HepG2 (cell line): ENCODE measurements around the gene FGFR3. TPM values are rescaled to one million over a fixed set of nuclear protein-coding genes. Genes with fewer than 3 reads are reported as not detected.

Experiments
- HNF4G ChIP-seq, 2 experiments: sonication (generic) in 1 of 2; formaldehyde crosslinking in 1 of 2; IDR thresholded peaks; 2 replicates each; pipeline versions ENCODE4 v1.4.0 to v1.6.1; 2011 to 2020; ENCODE audit warnings: borderline replicate concordance in 2 of 2, low read depth in 2 of 2, mild to moderate bottlenecking in 2 of 2, low read length in 1 of 2, missing genetic modification reagents in 1 of 2, moderate library complexity in 1 of 2
- HNRNPUL1 ChIP-seq: fragments of 200-400 bp; formaldehyde crosslinking; IDR thresholded peaks from 2 replicates; pipeline ENCODE4 v1.6.1; 2017; ENCODE audit warnings: low read depth, mild to moderate bottlenecking, low read length, moderate library complexity
- HOXA5 ChIP-seq: sonication (generic); formaldehyde crosslinking; IDR thresholded peaks from 2 replicates; pipeline ENCODE4 v1.4.0; 2020; ENCODE audit warnings: missing genetic modification reagents
- MTA1 ChIP-seq: sonication (generic); formaldehyde crosslinking; IDR thresholded peaks from 2 replicates; pipeline ENCODE4 v1.4.0; 2020; ENCODE audit warnings: missing genetic modification reagents, mild to moderate bottlenecking, borderline replicate concordance
- NBN ChIP-seq: fragments of 450-650 bp; conservative IDR thresholded peaks from 2 replicates; pipeline ENCODE4 v1.6.1; 2017
- SUZ12 ChIP-seq: fragments of 150-350 bp; IDR thresholded peaks from 2 replicates; pipeline ENCODE4 v1.6.1; 2014; ENCODE audit warnings: low read depth, low read length
- ZFP1 ChIP-seq: IDR thresholded peaks from 2 replicates; pipeline ENCODE4 v1.6.1; 2016
- ZNF121 ChIP-seq: sonication (generic); formaldehyde crosslinking; IDR thresholded peaks from 2 replicates; pipeline ENCODE4 v1.5.0; 2020; ENCODE audit warnings: mild to moderate bottlenecking, missing genetic modification reagents
- ZNF605 ChIP-seq: sonication (generic); formaldehyde crosslinking; IDR thresholded peaks from 2 replicates; pipeline ENCODE4 v1.8.0; 2022; ENCODE audit warnings: mild to moderate bottlenecking, missing genetic modification reagents
- ZNF7 ChIP-seq: IDR thresholded peaks from 2 replicates; pipeline ENCODE4 v1.6.1; 2016; ENCODE audit warnings: missing biosample characterization, missing genetic modification reagents
- polyA plus RNA-seq, 8 experiments: library from polyadenylated mRNA; depleted of rRNA in 3 of 8; stranded (reverse) in 7 of 8; unstranded in 1 of 8; fragments of >200 nt; fragmentation: Illumina TruSeq in 4 of 8; extraction: Trizol in 4 of 8; gene quantifications; 2 replicates each; pipeline versions ENCODE4 v1.2.1 to v1.2.3, GENCODE V29; 2011 to 2016; ENCODE audit warnings: low read depth in 4 of 8, missing spikeins in 1 of 8, mixed read lengths in 1 of 8; ENCODE audit not compliant: insufficient read depth in 1 of 8
- total RNA-seq, 5 experiments: library from RNA; depleted of rRNA; stranded (reverse); fragments of >200 nt; fragmentation: Illumina TruSeq; extraction: Trizol; gene quantifications; 2 replicates each; pipeline ENCODE4 v1.2.3, GENCODE V29; 2016; ENCODE audit warnings: low read depth in 1 of 5
- TF ChIP-seq, protein P1 (sequence below): IDR thresholded peaks from 2 replicates; pipeline ENCODE4 v1.6.1; 2016; ENCODE audit warnings: missing biosample characterization, missing genetic modification reagents, low read depth
- TF ChIP-seq, protein P2 (sequence below): sonication (generic); formaldehyde crosslinking; IDR thresholded peaks from 2 replicates; pipeline ENCODE4 v1.5.1; 2020; ENCODE audit warnings: mild to moderate bottlenecking, missing genetic modification reagents, borderline replicate concordance
- TF ChIP-seq, protein P3 (sequence below): IDR thresholded peaks from 2 replicates; pipeline ENCODE4 v1.6.1; 2016
- TF ChIP-seq, protein P4 (sequence below): sonication (generic); formaldehyde crosslinking; IDR thresholded peaks from 2 replicates; pipeline ENCODE4 v1.4.0; 2020; ENCODE audit warnings: missing genetic modification reagents
- TF ChIP-seq, protein P5 (sequence below): sonication (generic); formaldehyde crosslinking; conservative IDR thresholded peaks from 2 replicates; pipeline ENCODE4 v1.4.0; 2020; ENCODE audit warnings: missing genetic modification reagents
- TF ChIP-seq, protein P6 (sequence below): sonication (generic); formaldehyde crosslinking; IDR thresholded peaks from 2 replicates; pipeline ENCODE4 v1.4.0; 2020; ENCODE audit warnings: missing genetic modification reagents, mild to moderate bottlenecking, borderline replicate concordance
- TF ChIP-seq, protein P7 (sequence below): sonication (generic); formaldehyde crosslinking; IDR thresholded peaks from 2 replicates; pipeline ENCODE4 v1.8.0; 2022; ENCODE audit warnings: missing genetic modification reagents, low read depth, mild to moderate bottlenecking, borderline replicate concordance
- TF ChIP-seq, protein P8 (sequence below): IDR thresholded peaks from 2 replicates; pipeline ENCODE4 v1.6.1; 2016; ENCODE audit warnings: mild to moderate bottlenecking, missing biosample characterization, missing genetic modification reagents

The FGFR3 gene
- total and polyA plus RNA-seq, 2 of the 13 experiments (the other 11 are each of a cell fraction or from before 2014, with no cell fraction given) = 103 to 109 TPM

DNA sequence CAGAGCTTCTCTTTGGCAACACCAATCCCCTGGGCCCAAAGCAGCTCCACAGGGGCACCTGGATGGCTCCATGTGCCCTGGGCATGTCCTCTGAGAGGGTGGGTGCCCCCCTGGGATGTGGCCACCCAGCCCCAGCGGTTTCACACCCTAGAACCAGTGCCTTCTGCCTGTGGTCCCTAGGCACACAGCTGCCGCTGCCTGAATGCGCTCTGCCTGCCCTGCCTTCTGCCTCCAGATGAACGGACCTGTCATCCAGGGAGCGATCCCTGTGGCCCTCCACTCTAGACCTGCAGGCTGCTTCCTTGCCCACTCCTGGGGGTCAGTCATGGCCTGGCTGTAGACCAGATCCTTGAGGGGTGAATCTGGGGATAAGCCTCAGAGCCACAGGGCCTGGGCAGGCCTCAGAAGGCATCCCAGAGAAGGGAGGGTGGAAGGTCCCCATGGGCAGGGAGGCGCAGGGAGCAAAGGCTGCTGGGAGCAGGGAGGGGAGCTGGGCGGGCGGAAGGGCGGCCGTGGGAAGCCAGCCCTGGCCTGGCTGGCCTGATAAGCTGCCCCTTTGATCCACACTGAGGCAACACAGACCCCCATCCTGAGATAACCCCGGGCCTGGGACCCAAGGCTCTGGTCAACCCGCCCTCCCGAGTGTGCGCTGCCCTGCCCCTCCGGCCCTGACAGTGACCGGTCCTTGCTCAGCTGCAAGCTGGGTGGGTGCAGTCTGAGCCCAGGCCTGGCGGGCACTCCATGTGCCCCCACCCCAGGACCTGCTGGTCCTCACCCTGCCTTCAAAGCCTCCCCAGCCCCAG is 8.1 kb upstream of the FGFR3 start (continued):
- peak; percentile 25; the same call in 1 of the 2 replicates for TF ChIP-seq HNF4G (IDR thresholded peaks at IDR 0.05; ENCODE audit: borderline replicate concordance, low read depth, low read length)
- TF ChIP-seq HNF4G (CRISPR knock-in tag; IDR thresholded peaks at IDR 0.05; ENCODE audit: borderline replicate concordance, low read depth) = peak; percentile 44; the same call in 1 of the 2 replicates
- TF ChIP-seq MTA1 = peak; percentile 97
- TF ChIP-seq, protein P1, sequence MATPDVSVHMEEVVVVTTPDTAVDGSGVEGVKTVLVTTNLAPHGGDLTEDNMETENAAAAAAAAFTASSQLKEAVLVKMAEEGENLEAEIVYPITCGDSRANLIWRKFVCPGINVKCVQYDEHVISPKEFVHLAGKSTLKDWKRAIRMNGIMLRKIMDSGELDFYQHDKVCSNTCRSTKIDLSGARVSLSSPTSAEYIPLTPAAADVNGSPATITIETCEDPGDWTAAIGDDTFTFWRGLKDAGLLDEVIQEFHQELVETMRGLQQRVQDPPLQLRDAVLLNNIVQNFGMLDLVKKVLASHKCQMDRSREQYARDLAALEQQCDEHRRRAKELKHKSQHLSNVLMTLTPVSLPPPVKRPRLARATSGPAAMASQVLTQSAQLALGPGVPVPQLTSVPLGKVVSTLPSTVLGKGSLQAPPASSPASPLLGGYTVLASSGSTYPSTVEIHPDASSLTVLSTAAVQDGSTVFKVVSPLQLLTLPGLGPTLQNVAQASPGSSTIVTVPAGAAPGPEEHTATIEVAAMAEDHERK (CRISPR knock-in tag) = no peak
- TF ChIP-seq SUZ12 = peak; percentile 9; the same call in 1 of the 2 replicates
- TF ChIP-seq, protein P2, sequence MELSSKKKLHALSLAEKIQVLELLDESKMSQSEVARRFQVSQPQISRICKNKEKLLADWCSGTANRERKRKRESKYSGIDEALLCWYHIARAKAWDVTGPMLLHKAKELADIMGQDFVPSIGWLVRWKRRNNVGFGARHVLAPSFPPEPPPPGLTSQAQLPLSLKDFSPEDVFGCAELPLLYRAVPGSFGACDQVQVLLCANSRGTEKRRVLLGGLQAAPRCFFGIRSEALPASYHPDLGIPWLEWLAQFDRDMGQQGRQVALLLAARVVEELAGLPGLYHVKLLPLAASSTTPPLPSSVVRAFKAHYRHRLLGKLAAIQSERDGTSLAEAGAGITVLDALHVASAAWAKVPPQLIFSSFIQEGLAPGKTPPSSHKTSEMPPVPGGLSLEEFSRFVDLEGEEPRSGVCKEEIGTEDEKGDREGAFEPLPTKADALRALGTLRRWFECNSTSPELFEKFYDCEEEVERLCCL (CRISPR knock-in tag) = no peak
- no peak for TF ChIP-seq HOXA5
- TF ChIP-seq ZNF121 (CRISPR knock-in tag) = no peak
- TF ChIP-seq, protein P3, sequence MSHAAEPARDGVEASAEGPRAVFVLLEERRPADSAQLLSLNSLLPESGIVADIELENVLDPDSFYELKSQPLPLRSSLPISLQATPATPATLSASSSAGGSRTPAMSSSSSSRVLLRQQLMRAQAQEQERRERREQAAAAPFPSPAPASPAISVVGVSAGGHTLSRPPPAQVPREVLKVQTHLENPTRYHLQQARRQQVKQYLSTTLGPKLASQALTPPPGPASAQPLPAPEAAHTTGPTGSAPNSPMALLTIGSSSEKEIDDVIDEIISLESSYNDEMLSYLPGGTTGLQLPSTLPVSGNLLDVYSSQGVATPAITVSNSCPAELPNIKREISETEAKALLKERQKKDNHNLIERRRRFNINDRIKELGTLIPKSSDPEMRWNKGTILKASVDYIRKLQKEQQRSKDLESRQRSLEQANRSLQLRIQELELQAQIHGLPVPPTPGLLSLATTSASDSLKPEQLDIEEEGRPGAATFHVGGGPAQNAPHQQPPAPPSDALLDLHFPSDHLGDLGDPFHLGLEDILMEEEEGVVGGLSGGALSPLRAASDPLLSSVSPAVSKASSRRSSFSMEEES (CRISPR knock-in tag) = no peak; the same call in 1 of the 2 replicates
- TF ChIP-seq, protein P4, sequence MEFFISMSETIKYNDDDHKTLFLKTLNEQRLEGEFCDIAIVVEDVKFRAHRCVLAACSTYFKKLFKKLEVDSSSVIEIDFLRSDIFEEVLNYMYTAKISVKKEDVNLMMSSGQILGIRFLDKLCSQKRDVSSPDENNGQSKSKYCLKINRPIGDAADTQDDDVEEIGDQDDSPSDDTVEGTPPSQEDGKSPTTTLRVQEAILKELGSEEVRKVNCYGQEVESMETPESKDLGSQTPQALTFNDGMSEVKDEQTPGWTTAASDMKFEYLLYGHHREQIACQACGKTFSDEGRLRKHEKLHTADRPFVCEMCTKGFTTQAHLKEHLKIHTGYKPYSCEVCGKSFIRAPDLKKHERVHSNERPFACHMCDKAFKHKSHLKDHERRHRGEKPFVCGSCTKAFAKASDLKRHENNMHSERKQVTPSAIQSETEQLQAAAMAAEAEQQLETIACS (CRISPR knock-in tag) = no peak
- TF ChIP-seq, protein P5, sequence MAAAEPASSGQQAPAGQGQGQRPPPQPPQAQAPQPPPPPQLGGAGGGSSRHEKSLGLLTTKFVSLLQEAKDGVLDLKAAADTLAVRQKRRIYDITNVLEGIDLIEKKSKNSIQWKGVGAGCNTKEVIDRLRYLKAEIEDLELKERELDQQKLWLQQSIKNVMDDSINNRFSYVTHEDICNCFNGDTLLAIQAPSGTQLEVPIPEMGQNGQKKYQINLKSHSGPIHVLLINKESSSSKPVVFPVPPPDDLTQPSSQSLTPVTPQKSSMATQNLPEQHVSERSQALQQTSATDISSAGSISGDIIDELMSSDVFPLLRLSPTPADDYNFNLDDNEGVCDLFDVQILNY (CRISPR knock-in tag) = no peak
- TF ChIP-seq, protein P6, sequence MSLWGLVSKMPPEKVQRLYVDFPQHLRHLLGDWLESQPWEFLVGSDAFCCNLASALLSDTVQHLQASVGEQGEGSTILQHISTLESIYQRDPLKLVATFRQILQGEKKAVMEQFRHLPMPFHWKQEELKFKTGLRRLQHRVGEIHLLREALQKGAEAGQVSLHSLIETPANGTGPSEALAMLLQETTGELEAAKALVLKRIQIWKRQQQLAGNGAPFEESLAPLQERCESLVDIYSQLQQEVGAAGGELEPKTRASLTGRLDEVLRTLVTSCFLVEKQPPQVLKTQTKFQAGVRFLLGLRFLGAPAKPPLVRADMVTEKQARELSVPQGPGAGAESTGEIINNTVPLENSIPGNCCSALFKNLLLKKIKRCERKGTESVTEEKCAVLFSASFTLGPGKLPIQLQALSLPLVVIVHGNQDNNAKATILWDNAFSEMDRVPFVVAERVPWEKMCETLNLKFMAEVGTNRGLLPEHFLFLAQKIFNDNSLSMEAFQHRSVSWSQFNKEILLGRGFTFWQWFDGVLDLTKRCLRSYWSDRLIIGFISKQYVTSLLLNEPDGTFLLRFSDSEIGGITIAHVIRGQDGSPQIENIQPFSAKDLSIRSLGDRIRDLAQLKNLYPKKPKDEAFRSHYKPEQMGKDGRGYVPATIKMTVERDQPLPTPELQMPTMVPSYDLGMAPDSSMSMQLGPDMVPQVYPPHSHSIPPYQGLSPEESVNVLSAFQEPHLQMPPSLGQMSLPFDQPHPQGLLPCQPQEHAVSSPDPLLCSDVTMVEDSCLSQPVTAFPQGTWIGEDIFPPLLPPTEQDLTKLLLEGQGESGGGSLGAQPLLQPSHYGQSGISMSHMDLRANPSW (CRISPR knock-in tag) = no peak
- no peak for TF ChIP-seq ZNF7 (CRISPR knock-in tag)
- TF ChIP-seq, protein P7, sequence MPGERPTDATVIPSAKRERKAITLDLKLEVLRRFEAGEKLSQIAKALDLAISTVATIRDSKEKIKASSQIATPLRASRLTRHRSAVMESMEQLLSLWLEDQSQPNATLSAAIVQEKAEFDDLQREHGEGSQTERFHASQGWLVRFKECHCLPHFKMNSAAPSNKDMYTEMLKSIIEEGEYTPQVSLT (CRISPR knock-in tag) = no peak
- no peak for TF ChIP-seq ZFP1
- TF ChIP-seq HNRNPUL1 = no peak
- TF ChIP-seq, protein P8, sequence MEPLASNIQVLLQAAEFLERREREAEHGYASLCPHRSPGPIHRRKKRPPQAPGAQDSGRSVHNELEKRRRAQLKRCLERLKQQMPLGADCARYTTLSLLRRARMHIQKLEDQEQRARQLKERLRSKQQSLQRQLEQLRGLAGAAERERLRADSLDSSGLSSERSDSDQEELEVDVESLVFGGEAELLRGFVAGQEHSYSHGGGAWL (CRISPR knock-in tag) = no peak
- peak; percentile 53; the same call in 1 of the 2 replicates for TF ChIP-seq ZNF605
- no peak for TF ChIP-seq NBN
